PC-9 (cell line): Measurements from ENCODE around the gene DNAJC15.

Experiments used
- CTCF ChIP-seq: fragments of 200-600 bp; sonication (generic); conservative IDR thresholded peaks from 2 replicates; pipeline ENCODE4 v1.6.1; 2017; ENCODE audit warnings: mixed run types, antibody characterized with exemption, mild to moderate bottlenecking, moderate library complexity
- EZH2 ChIP-seq: fragments of 200-600 bp; sonication (generic); IDR thresholded peaks from 2 replicates; pipeline ENCODE4 v1.8.0; 2017; ENCODE audit warnings: antibody characterized with exemption, low read depth

- TF ChIP-seq CTCF (no peak), EZH2 (no peak)
Observed at GRCh38 chr13:43077906-43078305, 54.5 kb downstream of the DNAJC15 start.
